HG02588 (cell line): ENCODE data around the gene MGAT4B.

Experiments
- ATAC-seq: cut with Tn5 transposase; IDR thresholded peaks from one replicate; pipeline ENCODE4 v1.9.1; 2021; ENCODE audit warnings: mild to moderate bottlenecking, moderate library complexity; ENCODE audit not compliant: unreplicated experiment

MGAT4B gene

DNA sequence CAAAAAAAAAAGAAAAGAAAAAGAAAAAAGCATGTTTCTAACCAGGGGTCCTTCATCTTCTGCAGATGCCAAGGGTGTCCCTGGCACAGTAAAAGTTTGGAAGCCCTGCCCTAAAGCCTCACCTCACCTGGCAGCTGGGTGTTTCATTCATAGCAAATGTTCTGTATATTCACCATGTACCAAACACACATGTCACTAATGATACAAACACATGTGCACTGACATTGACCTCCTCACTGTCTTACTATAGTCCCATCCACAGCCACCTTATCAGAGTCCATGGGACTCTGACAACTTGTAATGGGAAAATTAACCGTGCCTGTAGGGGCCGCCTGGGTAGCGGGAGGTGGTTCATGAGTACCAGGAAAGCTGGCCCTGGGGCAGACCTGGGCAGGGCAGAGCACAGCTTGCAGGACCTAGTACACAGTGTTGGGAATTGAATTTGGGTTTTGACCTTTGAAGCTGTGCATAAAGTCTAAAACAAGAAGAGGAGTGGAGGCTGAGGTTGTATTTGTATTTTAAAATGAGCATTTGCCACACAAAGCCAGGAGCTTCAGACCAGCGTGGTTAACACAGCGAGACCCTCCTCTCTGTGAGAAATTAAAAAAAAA lies 6.4 kb upstream of the MGAT4B start:
- no peak for ATAC-seq

DNA sequence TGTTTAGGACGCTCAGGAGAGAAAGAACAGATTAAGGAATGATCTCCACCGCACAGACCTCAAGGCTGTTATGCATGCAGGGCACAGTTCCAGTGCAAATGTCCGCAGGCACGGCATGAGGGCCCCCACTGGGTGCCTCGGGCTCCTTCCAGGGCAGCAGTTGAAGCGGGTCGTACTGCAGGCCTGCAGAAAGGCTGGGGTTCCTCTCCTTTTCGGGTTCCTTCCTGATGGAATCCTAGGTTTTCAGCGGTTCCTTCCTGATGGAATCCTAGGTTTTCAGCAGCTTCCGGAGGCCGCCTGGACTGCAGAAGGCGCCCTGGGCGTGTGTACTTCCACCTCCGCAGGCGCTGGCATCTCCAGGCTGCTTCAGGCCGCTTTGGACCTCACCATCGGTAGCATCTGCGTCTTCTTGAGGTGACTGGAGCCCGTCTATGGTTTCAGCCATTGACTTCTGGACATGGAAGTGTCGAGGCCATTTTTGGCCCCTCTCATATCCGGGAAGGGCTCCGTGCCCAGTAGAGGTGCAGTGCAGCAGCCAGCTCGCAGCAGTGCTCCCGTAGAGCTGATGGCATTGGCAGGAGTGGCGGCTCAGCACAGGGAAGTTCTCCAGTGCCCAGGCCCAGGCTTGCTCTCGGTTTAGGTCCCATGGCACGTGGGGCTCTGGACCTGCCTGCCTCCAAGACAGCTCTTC lies 5.6 kb upstream of the MGAT4B start:
- no peak for ATAC-seq

DNA sequence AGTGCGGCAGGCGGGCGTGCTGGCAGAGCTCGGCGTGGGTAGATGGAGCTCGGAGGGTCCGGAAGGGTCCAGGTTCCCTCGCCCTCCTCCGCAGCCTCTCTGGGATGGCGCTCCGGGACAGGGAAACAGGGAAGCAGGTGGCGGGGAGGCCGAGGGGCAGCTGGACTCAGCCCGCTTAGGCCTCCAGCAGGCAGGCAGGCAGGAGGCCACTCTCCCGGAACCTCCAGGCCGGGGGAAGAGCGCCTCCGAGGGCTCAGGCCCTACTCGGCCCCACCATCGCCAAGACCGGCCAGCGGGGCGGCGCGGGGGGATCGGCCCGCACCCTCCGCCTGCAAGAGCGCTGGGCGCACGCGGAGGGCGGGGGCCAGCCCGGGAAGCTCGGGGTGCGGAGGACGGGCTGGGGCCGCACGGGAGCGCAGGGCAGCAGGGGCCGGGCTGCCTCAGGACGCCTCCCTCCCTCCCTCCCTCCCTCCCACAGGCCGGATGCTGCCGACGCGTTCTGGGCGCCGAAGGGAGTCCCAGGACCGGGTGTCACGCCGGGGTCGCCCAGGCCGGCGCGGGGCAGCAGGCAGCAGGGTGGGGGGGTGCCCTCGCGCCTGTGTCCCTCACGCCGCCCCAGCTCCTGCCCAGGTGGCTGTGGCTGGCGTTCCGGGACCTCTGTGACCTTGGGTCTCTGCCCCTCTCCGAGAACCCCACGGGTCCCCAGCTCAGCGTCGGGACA lies 977 bp downstream of the MGAT4B start:
- ATAC-seq: no peak

GRCh38 chr5:179805070-179805528 lies 1.6 kb downstream of the MGAT4B start:
- no peak for ATAC-seq

DNA sequence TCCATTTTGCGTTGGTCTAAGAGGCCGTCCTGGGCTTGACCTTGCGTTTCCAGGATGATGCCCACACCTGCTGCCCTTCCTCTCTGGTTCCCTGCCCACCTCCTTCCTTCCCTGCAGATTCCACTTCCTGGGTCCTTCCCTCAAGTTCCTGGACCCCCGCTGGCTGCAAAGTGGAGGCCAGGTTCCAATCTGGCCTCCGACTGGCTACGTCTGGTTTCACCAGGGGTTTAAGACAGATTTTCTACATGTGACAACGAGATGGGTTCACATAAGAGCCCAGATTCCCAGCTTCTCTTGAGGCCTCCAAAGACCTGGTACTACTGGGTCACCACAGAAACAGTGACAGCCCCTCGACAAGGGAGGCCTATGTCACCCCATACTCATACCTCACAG lies 2.1 kb downstream of the MGAT4B start:
- no peak for ATAC-seq

DNA sequence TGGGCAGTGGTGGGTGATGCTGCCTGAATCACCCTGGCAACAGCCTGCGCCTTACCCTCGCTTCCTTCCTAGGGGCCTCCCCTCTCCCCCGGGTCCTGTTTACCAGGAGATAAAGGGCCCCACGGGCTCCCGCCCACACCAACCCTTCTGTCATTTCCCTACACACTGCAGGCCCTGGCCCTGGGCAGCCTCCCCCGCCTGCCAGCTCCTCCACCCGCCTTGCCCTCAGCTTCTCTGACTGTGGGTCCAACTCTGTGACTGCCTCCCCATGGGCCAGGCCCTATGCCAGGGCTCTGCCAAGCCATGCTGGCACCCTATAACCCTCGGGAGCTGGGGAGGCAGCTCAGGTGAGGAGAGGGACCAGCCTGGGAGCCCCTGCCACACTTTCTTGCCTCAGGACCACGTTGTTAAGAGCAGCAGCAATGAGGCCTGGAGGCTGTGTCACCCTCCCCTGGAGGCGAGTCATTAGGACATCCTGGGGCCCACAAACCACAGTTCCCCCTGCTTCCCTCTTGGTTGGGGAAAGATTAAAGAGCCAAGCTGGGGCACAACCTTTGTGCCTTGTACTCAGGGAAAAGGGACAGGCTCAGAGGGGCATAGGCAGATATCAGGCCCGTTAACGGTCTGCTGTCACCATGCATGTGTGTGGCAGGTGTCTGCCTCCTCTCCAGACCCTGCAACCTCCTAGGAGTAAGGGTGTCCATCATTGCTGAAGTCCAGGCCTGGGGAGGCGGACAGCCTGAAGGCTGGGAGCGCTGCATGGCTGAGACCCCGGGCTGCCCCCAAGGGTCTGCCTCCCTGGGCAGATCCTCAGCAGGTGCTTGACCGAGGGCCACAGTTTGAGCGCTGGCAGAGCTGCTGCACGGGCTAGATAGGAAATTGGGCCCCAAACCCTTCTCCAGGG lies 2.8 kb downstream of the MGAT4B start:
- ATAC-seq: no peak

DNA sequence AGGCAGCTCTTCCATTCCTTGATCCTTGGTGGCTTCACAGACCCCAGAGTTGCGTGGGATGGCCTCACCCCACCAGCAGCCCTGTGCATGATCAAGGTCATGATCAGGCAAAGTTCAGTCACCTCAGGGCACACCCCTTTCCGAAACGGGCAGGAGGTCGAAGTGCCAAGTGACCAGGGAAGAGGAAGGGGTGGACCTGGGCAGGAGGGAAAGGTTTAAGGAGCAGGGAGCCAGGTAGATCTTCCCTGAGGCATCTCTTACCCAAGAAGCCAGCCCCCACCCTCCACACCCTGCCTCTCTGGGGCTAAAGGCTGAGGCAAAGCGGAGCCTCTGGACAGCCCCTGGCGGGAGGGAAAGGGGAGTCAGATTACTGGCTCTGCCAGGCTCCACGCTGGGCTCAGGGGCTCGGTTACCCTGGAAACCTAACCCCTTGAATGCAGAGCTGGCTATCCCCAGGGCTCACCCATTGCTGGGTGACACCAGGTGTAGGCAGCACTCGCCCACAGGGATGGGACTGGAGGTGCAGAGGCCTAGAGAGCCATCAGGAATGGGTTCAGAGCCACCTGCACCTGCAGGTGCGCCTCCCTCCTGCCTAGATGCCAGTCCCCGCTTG lies 3.6 kb downstream of the MGAT4B start:
- ATAC-seq: no peak

DNA sequence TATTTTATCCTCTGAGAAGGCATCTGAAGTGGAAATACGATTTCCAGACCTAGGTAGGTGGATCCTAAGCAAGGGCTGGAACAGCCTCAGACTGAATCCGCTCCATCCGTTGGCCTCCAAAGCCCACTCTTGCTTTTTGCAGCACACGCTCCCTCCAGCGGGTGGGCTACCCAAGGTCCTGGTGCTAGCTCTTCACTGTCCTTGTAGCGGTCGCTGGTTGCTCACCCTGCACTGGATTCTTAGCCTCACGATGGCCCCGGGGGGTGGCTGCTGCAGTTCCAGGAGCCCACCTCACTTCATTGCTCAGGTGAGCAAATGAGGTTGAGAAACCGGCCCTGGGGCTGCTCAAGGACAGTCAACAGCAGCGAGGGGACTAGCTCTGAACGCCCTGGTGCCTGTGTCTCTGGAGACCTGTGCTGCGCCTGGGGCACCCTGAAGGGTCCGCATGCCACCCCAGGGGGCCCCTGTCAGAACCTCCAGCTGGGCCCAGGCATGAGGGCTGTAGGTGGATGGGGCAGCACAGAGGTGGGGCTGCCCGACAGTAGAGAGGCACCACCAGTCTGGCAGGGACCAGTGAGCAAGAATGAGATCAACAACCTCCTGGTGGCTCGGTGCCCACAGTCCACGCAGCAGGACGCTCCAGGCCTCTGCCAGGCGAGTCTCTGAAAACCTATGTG lies 4.3 kb downstream of the MGAT4B start:
- ATAC-seq: no peak

- peak; percentile 30 for ATAC-seq
Observed at GRCh38 chr5:179801304-179802206, 5.1 kb downstream of the MGAT4B start.

DNA sequence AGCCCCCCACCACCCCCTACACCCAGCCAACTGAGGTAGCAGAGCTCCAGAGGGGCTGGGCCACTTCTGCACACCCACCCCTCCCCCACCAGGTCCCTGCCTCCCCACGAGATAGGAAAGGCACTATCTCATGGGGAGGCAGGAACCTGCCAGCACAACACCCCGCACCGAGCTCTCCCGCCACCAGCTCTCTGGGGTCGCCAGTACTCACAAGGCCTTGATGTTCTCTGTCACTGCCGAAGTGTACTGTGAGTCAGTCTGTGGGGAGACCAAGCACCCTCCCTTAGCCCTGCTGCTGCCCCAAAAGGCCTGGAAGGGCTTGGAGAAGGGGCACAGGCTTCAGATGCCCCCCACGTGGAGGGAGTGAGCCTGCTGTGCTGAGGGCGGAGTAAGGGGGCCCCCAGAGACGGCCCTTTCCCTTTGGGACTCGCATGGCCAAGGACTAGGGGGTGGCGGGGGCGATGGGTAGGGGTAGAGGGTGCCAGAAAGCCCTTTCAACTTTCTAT lies 5.9 kb downstream of the MGAT4B start:
- no peak for ATAC-seq

- ATAC-seq: no peak
Observed at GRCh38 chr5:179800071-179800695, 6.5 kb downstream of the MGAT4B start.

DNA sequence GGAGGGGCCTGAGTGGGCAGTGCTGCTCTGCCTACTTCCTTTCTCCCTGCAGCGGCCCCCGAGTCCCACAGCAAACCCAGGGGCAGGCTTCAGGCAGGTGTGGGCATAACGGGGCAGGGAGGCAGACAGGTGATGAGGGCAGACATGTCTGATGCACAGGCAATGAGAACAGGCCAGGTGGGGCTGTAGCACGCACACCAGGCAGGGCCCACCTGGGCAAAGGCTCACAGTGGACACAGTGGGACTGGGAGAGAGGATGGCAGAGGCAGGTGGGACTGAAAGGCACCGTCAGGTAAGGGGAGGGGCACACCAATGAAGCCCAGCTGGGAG lies 7.1 kb downstream of the MGAT4B start:
- ATAC-seq: no peak

GRCh38 chr5:179798771-179799643 lies 7.7 kb downstream of the MGAT4B start:
- no peak for ATAC-seq

- ATAC-seq: no peak
Observed at GRCh38 chr5:179798144-179798770, 8.4 kb downstream of the MGAT4B start.

DNA sequence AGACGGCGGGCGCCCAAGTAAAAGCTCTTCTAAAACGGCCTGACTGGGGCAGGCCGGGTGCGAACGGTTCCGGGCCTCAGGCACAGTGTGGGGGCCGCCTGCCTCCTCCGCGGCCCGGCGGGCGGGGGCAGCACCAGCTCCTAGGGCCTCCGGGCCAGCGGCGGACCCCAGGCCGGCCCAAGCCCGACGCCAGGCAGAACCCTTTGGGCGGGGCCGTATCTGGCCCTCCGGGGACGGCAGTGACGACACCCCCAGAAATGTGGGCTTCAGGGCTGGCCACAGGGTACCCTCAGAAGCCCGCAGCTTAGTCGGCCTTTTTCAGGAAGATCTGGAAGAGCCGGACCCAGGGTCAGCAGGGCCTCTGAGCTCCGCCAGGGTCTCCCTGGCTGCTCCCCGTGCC lies 8.9 kb downstream of the MGAT4B start:
- no peak for ATAC-seq

- no peak for ATAC-seq
Observed at GRCh38 chr5:179796877-179797608, 9.6 kb downstream of the MGAT4B start.
